ENCODE measurements around the gene TRABD.
"Not testable (repeated sequence)": the region's sequence is repeated elsewhere in the genome, so short reads cannot be mapped to it uniquely, and the experiment has no call there.

Gene TRABD

GRCh38 chr22:50153056-50153755, 32.5 kb upstream of the TRABD start:
- DNase-seq (ENCODE audit: low read depth) = no peak

GRCh38 chr22:50153756-50154140, 32.0 kb upstream of the TRABD start:
- DNase-seq (ENCODE audit: low read depth) = no peak

DNA sequence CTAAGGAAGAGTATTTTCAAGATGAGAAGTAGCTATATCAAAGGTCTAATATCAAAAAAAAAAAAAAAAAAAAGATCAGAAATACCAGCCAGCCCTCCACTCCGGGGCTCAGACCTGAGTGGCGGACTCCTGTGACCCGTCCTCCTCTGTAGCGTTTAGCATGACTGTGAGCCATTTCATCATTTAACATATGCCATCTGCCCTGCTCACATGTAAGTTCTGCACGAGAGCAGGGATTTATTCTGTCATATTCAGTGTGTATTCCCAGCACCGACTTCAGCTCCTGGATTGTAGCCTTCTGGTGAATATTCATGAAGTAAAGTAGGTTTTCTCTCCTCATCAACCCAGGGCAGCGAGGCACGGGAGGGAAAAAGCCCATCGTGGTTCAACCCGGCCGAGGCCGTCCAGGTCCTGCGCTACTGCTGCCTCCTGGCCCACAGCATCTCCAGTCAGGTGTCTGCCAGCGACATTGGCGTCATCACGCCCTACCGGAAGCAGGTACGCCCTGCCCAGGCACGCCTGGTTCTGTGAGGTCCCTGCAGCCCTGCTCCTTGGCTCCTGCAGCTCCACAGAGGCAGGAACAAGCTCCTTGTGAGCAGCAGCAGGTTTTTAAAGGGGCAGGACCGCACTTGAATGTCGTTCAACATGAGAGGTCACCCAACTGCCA, 27.9 kb upstream of the TRABD start:
- no peak for DNase-seq (ENCODE audit: low read depth)

DNA sequence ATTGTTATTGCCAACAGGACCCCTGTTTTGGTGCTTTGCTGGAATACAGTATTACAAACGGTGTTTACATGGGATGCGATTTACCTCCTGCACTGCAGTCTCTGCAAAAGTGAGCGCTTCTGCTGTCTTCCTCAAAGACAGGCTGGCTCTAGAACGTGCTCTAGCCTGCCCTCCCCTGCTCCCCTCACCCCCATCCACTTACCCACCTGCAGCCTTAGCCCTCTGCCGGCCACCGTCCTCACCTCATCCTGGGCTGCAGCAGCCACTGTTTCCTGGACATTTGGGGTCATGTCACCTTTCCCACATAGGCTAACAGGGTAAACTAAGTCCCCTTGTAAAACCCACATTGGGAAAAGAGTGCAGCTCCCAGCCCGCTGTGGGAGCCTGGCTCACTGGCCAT, 24.8 kb upstream of the TRABD start:
- no peak for DNase-seq (ENCODE audit: low read depth)

- no peak for DNase-seq (ENCODE audit: low read depth)
These were observed 24.0 kb upstream of the TRABD start for GRCh38 chr22:50161508-50162390.

DNA sequence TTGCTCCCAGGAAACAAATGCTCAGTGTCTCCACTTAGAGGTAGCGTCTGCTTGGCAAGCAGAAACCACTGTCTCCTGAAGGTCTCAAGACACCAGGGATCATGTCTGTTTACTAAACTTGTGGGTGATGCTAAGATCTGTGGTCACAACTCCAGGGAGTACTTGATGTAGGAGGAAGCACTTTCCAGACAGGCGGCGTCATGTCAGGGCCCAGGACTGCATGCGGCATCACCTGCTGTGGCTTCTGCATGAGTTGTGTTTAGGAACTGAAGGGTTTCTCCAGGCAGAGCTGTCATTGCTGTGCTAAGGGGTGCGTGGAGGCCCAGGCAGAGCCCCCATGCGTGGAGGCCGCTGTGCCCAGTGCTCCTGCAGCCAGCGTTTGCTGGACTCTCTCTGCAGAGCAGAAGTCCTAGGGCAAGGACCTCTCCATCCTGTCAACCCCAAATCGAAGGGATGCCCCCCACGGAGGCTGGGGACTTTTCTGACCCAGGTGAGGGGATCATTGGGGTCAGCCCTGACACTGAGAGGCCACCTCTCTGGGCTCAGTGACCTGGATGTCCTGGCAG, 23.2 kb upstream of the TRABD start:
- DNase-seq (ENCODE audit: low read depth) = no peak

DNA sequence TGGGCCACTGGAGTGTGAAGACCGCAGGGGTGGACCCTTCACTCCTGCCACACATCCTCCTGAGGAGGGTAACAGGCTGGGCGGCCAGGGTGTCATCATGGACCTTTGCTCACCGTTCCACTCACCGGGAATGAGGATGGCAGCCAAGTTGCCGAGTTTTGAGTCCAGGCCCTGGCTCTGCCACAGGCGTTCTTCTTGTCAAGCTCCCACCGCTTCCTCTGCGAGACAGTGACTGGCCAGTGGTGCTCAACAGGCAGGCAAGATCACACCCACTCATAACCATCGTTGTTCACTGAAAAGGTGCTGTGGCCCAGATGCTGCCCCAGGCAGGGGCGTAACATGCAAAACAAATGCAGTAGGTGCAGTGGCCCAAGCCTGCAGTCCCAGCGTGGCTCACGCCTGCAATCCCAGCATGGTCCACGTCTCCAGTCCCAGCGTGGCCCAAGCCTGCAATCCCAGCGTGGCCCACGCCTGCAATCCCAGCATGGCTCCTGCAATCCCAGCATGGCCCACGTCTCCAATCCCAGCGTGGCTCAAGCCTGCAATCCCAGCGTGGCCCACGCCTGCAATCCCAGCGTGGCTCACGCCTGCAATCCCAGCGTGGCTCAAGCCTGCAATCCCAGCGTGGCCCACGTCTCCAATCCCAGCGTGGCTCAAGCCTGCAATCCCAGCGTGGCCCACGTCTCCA, 20.1 kb upstream of the TRABD start:
- DNase-seq (ENCODE audit: low read depth) = no peak

- DNase-seq (ENCODE audit: low read depth) = no peak
These were observed 17.8 kb upstream of the TRABD start for GRCh38 chr22:50167689-50168489.

DNA sequence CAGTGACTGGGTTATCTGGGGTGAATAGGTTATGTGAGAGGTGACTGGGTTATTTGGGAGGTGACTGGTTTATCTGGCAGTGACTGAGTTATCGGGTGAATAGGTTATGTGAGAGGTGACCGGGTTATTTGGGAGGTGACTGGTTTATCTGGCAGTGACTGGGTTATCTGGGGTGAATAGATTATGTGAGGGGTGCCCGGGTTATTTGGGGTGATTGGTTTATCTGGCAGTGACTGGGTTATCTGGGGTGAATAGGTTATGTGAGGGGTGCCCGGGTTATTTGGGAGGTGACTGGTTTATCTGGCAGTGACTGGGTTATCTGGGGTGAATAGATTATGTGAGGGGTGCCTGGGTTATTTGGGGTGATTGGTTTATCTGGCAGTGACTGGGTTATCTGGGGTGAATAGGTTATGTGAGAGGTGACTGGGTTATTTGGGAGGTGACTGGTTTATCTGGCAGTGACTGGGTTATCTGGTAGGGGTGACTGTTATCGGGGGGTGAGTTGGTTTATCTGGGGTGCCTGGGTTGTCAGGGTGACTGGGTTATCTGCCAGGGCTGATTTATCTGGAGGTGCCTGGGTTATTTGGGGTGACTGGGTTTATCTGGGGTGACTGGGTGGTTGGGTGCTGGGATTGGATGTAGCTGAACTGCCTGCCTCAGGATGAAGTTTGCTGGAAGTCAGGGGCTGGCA, 17.1 kb upstream of the TRABD start:
- not testable (repeated sequence) for DNase-seq (ENCODE audit: low read depth)

- no peak for DNase-seq (ENCODE audit: low read depth)
These were observed 16.4 kb upstream of the TRABD start for GRCh38 chr22:50169181-50169759.

- DNase-seq (ENCODE audit: low read depth) = no peak
These were observed 15.9 kb upstream of the TRABD start for GRCh38 chr22:50169774-50170341.

DNA sequence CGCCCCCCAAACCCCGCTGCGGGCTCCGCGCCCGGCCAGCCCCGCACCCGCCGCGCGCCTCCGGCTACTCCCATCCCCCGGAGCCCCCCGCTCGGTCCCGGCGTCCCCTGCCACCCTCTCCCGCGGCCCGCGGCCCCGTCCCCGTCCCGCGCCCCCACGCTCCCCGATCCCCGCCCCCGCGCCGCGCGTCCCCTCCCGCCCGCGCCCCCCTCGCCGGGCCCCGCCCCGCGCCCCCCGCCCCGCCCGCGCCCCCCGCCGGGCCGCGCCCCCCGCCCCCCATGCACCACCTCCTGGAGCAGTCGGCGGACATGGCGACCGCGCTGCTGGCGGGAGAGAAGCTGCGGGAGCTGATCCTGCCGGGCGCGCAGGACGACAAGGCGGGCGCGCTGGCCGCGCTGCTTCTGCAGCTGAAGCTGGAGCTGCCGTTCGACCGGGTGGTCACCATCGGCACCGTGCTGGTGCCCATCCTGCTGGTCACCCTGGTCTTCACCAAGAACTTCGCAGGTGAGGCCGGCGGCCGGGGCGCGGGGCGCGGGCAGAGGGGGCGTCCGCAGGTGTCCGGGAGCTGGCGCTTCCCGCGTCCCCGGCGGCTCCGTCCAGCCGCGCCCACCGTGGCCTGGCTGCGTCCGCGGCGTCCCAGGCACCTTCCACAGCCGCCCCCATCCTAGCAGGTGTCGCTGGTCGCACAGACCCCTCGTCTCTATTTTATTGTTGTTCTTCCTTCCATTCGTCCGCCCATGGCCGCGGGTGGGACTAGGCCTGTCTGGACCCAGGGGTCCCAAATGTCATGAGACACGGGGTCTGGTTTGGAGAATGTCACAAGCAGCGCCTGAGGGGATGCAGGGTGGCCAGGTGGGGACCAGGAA, 15.0 kb upstream of the TRABD start, which contains the start of gene PANX2:
Gene PANX2 (plus strand): TSS at position 279 of the 866 bp plus-strand sequence. CDS start 0 bp downstream, at position 279.
- no peak for DNase-seq (ENCODE audit: low read depth)

GRCh38 chr22:50171319-50171964, 14.3 kb upstream of the TRABD start:
- DNase-seq (ENCODE audit: low read depth) = no peak

DNA sequence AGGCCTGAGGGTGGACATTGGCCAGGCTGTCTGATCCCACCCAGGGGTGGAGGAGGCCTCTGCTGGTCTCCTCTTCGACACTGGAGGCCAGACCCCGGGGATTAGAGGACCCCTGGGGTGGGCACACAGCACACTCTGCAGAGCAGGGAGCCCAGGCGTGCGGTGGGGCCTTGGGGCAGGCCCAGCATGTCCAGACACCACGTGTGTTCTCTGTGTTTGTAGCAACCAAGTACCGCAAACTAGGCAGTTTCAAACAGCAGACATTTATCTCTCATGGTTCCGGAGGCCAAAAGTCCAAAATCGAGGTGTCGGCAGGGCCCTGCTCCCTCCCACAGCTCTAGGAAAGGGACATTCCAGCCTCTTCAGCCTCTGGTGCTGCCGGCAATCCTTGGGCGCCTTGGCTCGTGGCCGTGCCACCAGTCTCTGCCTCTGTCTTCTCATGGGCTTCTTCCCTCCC, 13.7 kb upstream of the TRABD start:
- DNase-seq (ENCODE audit: low read depth) = no peak

- no peak for DNase-seq (ENCODE audit: low read depth)
These were observed 12.3 kb upstream of the TRABD start for GRCh38 chr22:50173311-50173982.

DNA sequence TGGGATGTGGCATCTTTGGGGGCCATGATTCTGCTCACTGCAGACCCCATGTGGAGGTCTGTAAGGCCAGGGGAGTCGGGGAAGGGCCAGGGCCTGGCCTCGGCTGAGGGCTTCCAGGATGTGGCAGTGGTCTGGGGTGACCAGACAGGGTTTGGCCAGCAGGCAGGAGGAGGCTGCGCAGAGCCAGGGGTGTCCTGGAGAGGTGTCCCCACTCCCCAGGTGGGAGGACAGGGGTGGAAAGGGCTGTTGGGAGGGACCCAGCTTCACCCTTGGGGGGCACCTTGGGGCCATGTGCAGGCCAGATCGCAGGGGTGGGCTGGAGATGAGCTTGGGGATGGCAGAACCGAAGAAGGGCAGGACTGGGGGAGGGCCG, 11.7 kb upstream of the TRABD start:
- no peak for DNase-seq (ENCODE audit: low read depth)

DNA sequence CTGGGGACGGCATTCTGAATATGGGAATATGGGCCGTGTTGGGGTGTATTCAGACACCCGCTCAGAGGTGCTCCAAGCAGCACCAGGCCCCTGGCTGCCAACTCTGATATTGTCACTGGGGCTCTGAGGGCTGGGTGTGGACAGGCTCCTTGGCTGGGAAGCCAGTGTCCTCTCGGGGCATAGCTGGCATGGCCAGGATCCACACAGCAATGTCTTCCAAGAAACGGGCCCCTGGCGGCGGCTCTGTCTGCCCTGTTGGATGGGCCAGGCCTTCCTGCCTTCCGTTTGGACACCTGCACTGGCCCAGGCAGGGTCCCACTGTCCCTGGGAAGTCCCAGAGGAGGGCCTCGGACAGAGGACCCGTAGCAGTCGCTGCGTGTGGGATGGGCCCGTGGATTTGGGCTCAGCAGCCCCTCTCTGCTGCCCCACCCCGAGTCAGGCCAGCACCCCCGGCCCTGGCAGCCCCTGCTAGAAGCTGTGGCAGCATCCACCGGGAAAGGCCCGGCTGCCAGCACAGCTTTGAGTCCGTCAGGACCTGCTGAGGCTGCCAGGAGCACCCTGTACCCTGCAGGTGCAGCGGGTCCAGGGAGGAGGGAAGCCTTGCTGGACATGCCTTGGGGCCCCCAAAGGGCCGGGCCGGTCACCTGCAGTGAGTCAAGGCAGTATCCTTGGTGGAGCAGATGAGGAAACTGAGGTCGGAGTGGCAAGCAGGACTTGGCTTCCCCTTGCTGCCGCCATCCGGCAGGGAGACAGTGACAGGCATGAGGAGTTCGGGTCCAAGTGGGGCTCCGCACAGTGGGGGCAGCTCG, 11.1 kb upstream of the TRABD start:
- no peak for DNase-seq (ENCODE audit: low read depth)
